GM12874 (cell line): ENCODE results near the gene IMP4.

Experiments used
- CTCF ChIP-seq: IDR thresholded peaks from 2 replicates; pipeline ENCODE4 v1.5.1; 2011; ENCODE audit warnings: low read depth, mild to moderate bottlenecking, control low read depth, low read length, moderate library complexity; ENCODE audit not compliant: insufficient read depth

Gene IMP4

GRCh38 chr2:130337735-130338325, 4.9 kb upstream of the IMP4 start:
- TF ChIP-seq CTCF, result no peak

- TF ChIP-seq CTCF, result no peak
These were observed 3.8 kb upstream of the IMP4 start for GRCh38 chr2:130338793-130339345.

- TF ChIP-seq CTCF, result no peak
These were observed 2.6 kb upstream of the IMP4 start for GRCh38 chr2:130339885-130340745.

- TF ChIP-seq CTCF, result no peak
These were observed 1.1 kb upstream of the IMP4 start for GRCh38 chr2:130341562-130342019.

GRCh38 chr2:130342020-130342532, 621 bp upstream of the IMP4 start:
- TF ChIP-seq CTCF, result no peak

- TF ChIP-seq CTCF, result no peak
These were observed 1.9 kb downstream of the IMP4 start for GRCh38 chr2:130344578-130344977.

- no peak for TF ChIP-seq CTCF
These were observed 2.4 kb downstream of the IMP4 start for GRCh38 chr2:130345091-130345490.
